GM19328 (cell line): ENCODE data around the gene AHRR.
"Not testable (repeated sequence)": the region's sequence is repeated elsewhere in the genome, so short reads cannot be mapped to it uniquely, and the experiment has no call there.

Experiments
- ATAC-seq: cut with Tn5 transposase; IDR thresholded peaks from one replicate; pipeline ENCODE4 v1.9.1; 2021; ENCODE audit warnings: mild to moderate bottlenecking, moderate library complexity; ENCODE audit not compliant: unreplicated experiment

The AHRR gene

GRCh38 chr5:483011-483410, 161.5 kb downstream of the AHRR start:
- ATAC-seq = no peak

GRCh38 chr5:483434-484140, 162.1 kb downstream of the AHRR start:
- ATAC-seq = no peak

GRCh38 chr5:484556-484955, 163.0 kb downstream of the AHRR start:
- ATAC-seq = no peak

- no peak for ATAC-seq
Observed at GRCh38 chr5:485113-485945, 163.8 kb downstream of the AHRR start.

GRCh38 chr5:485946-486491, 164.5 kb downstream of the AHRR start:
- no peak for ATAC-seq

- not testable (repeated sequence) for ATAC-seq
Observed at GRCh38 chr5:486597-486996, 165.1 kb downstream of the AHRR start.
